ENCODE results near the gene TMEM141.
"Not testable (repeated sequence)": the region's sequence is repeated elsewhere in the genome, so short reads cannot be mapped to it uniquely, and the experiment has no call there.

TMEM141 gene

GRCh38 chr9:136840877-136841645 lies 49.9 kb downstream of the TMEM141 start:
- no peaks in the 10 kb centered on the region for H3K27me3 ChIP-seq (ENCODE audit: insufficient read depth, low read depth)
- H3K4me3 ChIP-seq (IDR thresholded peaks at IDR 0.05; ENCODE audit: insufficient read depth, low read depth, low read length): no peak overlapping the region
- H2AFZ ChIP-seq (ENCODE audit: low read depth): no peak overlapping the region
- H3K79me2 ChIP-seq (ENCODE audit: insufficient read depth, low read depth): no peaks in the 10 kb centered on the region
- H3K4me2 ChIP-seq: peak overlapping the region; percentile 42; the same call in 1 of the 2 replicates
- H3K4me1 ChIP-seq (ENCODE audit: low read depth, poor library complexity, severe bottlenecking): peaks cover 29% of the 10 kb centered on the region
- no peaks in the 10 kb centered on the region for H4K20me1 ChIP-seq (ENCODE audit: insufficient read depth)
- no peak for TF ChIP-seq CTCF (conservative IDR thresholded peaks at IDR 0.05; ENCODE audit: low read depth, low read length)
- H3K36me3 ChIP-seq (ENCODE audit: insufficient read depth): no peaks in the 10 kb centered on the region
- no peak overlapping the region for H3K9ac ChIP-seq
- no peak overlapping the region for H3K27ac ChIP-seq

- peak overlapping the region; percentile 42; the same call in 1 of the 2 replicates for H3K4me2 ChIP-seq
- H4K20me1 ChIP-seq (ENCODE audit: insufficient read depth); H3K79me2 ChIP-seq (ENCODE audit: insufficient read depth, low read depth); H3K9ac ChIP-seq; H2AFZ ChIP-seq (ENCODE audit: low read depth); H3K36me3 ChIP-seq (ENCODE audit: insufficient read depth); H3K27ac ChIP-seq; H3K4me3 ChIP-seq (IDR thresholded peaks at IDR 0.05; ENCODE audit: insufficient read depth, low read depth, low read length); H3K27me3 ChIP-seq (ENCODE audit: insufficient read depth, low read depth): not testable (repeated sequence)
- H3K4me1 ChIP-seq (ENCODE audit: low read depth, poor library complexity, severe bottlenecking): peaks cover 29% of the 10 kb centered on the region
Observed at GRCh38 chr9:136841646-136842379, 50.7 kb downstream of the TMEM141 start.

DNA sequence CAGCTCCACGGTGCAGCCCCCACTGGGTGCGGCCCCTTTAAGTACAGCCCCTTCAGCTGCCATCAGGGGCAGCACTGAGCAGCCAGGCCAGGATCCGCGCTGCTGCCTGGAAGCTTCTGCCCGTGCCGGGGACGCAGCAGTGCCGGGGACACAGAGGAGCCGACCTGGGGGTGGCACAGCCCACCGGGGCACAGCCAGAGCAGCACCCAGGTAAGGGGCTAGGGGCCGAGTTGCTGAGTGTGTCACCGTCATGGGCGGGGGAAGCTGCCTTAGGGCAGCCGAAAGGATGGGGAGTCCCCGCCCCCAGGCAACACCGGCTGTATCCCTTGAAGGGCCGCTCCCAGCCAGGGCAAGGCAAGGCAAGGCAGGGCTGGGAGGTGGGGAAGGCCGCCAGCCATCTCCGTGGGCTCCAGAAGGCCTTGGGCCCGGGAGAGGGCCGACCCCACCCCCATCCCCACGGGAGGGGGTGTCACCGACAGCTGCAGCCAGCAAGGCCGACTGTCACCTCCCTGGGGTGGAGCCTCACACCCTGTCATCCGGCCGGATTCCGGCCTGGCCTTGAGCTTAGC lies 51.3 kb downstream of the TMEM141 start, which contains the start of gene AJM1:
Gene AJM1 (plus strand): TSS at position 99 of the 569 bp plus-strand sequence. CDS start 1,937 bp downstream, outside the sequence.
- H3K4me1 ChIP-seq (ENCODE audit: low read depth, poor library complexity, severe bottlenecking): peaks cover 29% of the 10 kb centered on the region
- H2AFZ ChIP-seq (ENCODE audit: low read depth); H3K79me2 ChIP-seq (ENCODE audit: insufficient read depth, low read depth); H3K27me3 ChIP-seq (ENCODE audit: insufficient read depth, low read depth); H3K4me3 ChIP-seq (IDR thresholded peaks at IDR 0.05; ENCODE audit: insufficient read depth, low read depth, low read length); H3K9ac ChIP-seq; H3K36me3 ChIP-seq (ENCODE audit: insufficient read depth); H4K20me1 ChIP-seq (ENCODE audit: insufficient read depth): not testable (repeated sequence)
- peak within 1 kb of the TSS; percentile 57 for H3K27ac ChIP-seq
- TF ChIP-seq CTCF (conservative IDR thresholded peaks at IDR 0.05; ENCODE audit: low read depth, low read length): peak; percentile 84
- peak within 1 kb of the TSS; percentile 69 for H3K4me2 ChIP-seq
